Ectodermal cell (in vitro differentiated cells): ENCODE results near the gene MICAL2.

Source experiments
- H3K27ac ChIP-seq: 2 replicates; pipeline ENCODE4 v1.7.0; 2013; ENCODE audit warnings: mild to moderate bottlenecking, low read depth, low read length; ENCODE audit not compliant: insufficient read depth, poor library complexity, severe bottlenecking
- H3K27me3 ChIP-seq: 2 replicates; pipeline ENCODE4 v1.7.0; 2013; ENCODE audit warnings: mild to moderate bottlenecking, low read length; ENCODE audit not compliant: insufficient read depth, control insufficient read depth, poor library complexity, severe bottlenecking
- H3K36me3 ChIP-seq: one replicate; pipeline ENCODE4 v1.7.0; 2013; ENCODE audit warnings: low read length; ENCODE audit not compliant: control insufficient read depth, insufficient read depth
- H3K4me1 ChIP-seq: one replicate; pipeline ENCODE4 v1.7.0; 2013; ENCODE audit warnings: low read length; ENCODE audit not compliant: control insufficient read depth, insufficient read depth
- H3K4me3 ChIP-seq: 2 replicates; pipeline ENCODE4 v1.7.0; 2013; ENCODE audit warnings: low read depth, low read length, control low read depth; ENCODE audit not compliant: insufficient read depth
- H3K9me3 ChIP-seq: 2 replicates; pipeline ENCODE4 v1.7.0; 2013; ENCODE audit warnings: mild to moderate bottlenecking, low read length, moderate library complexity; ENCODE audit not compliant: control insufficient read depth
- WGBS, 2 experiments: methylation state at CpG; one replicate each; pipeline ENCODE4 v1.1.7; 2013; ENCODE audit warnings: missing lambda C conversion rate in 2 of 2; 5-methylcytosine and 5-hydroxymethylcytosine counted together

The MICAL2 gene

DNA sequence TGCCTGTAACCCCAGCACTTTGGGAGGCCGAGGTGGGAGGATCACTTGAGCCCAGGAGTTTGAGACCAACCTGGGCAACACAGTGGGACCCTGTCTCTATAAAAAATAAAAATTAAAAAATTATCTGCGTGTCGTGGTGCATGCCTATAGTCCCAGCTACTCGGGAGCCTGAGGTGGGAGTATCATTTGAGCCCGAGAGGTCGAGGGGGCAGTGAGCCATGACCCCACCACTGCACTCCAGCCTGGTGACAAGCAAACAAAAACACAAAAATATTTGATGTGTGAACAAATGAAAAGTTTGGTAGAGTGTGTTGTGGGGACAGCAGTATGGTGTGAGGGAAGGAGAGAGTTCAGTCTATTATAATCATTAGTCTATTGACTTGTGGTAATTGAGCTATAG lies 176.2 kb downstream of the MICAL2 start:
- no peaks in the 10 kb centered on the region for H3K9me3 ChIP-seq
- no peak overlapping the region for H3K27ac ChIP-seq
- 91 to 96% methylated on average over 6 of the region's 6 CpGs for WGBS, 2 experiments
- peaks cover 9% of the 10 kb centered on the region for H3K4me1 ChIP-seq
- H3K27me3 ChIP-seq, result no peaks in the 10 kb centered on the region
- no peak overlapping the region for H3K4me3 ChIP-seq
- H3K36me3 ChIP-seq, result no peaks in the 10 kb centered on the region

DNA sequence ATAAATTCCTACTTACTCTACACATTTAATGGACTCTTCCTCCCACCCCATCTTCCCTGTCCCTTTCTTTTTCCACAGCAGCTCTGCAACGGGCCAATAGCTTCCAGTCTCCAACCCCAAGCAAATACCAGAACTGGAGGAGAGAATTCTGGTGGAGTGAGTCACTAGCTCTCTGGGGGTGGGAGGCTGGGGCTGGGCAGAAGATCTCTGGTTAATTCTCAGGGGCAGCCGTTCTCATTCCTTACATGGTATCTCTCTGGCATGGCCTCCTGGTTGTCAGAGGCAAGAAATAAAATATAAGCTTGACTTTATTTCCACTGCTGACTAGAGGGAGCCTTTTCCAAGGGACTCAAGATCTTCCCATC lies 176.6 kb downstream of the MICAL2 start:
- Histone ChIP-seq H3K36me3 (no peaks in the 10 kb centered on the region), H3K27ac (no peak overlapping the region), H3K4me1 (peaks cover 9% of the 10 kb centered on the region), H3K9me3 (no peaks in the 10 kb centered on the region), H3K4me3 (no peak overlapping the region), H3K27me3 (no peaks in the 10 kb centered on the region)
- WGBS, 2 experiments, result 42 to 52% methylated on average over 2 of the region's 2 CpGs

DNA sequence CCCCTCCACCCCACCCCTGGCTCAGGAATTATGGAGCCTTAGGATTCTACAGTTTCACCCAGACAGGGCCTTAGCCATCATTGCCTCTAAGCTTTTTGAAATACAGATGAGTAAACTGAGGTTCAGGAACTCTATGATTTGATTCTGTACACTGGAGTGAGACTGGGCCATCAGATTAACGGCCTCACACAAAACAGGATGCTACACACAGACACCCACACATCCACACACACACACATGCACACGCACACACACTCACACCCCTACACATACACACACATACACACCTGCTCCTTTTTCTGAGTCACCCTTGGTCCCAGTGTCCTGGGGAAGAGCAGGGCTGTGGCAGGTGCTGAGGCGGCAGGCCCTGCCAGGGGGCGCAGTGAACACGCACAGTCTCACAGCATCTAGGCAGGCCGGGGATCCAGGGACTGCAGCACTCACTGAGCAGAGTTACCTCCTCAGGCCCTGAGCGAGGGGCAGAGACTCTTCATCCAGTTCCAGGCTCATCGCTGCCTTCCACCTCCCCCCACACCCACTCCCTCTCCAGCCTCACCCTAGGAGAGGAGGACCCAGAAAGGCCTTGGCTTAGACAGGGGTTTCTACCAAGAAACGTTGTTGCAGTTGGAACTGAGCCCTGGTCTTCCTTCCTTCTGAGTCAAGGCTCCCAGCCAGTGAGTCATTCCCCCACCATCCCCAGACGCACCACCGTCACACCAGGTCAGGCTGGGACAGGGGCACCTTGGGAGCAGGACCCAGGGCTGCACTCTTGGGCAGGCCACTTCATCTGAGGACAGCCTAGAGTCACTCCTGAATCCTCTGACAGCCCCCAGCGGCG lies 177.2 kb downstream of the MICAL2 start:
- H3K9me3 ChIP-seq, result no peaks in the 10 kb centered on the region
- H3K4me1 ChIP-seq, result peaks cover 9% of the 10 kb centered on the region
- H3K27ac ChIP-seq, result no peak overlapping the region
- no peak overlapping the region for H3K4me3 ChIP-seq
- 51 to 58% methylated on average over 13 of the region's 13 CpGs for WGBS, 2 experiments
- no peaks in the 10 kb centered on the region for H3K36me3 ChIP-seq
- no peaks in the 10 kb centered on the region for H3K27me3 ChIP-seq

DNA sequence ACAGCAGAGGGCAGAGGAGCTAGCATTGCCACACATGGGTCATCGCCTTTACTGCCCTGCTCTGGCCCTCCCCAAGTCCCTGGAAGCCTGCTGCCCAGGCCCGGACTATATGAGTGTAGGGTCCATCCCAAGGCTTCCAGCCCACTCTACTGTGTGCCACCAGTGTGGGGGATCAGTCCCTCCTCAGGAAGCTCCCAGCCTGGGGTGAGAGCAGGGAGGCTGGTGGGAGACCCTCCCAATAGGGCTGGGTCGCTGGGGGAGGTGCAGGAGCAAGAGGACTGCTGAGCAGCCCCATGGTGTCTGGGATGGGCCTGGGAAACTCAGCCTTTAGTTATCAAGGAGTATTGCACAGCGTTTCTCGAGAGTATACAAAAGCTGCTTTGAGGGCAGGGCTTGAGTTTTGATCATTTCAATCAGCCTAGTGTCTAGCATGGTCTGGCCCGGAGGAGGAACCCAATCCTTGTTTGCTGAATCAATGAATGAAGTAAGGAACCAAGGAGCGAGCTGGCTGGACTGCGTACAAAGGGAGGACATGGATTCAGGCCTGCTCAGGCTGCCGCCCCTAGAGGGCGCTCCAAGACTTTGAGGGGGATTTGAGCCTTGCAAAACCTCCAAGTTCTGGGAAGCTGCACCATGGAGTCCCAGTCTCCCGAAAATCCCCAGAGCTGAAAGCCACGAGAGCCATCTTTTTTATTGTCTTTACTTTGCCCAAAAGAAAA lies 178.0 kb downstream of the MICAL2 start:
- Histone ChIP-seq H3K36me3 (no peaks in the 10 kb centered on the region), H3K4me3 (no peak overlapping the region), H3K27me3 (no peaks in the 10 kb centered on the region), H3K27ac (no peak overlapping the region), H3K9me3 (no peaks in the 10 kb centered on the region), H3K4me1 (peaks cover 9% of the 10 kb centered on the region)
- 42 to 46% methylated on average over 12 of the region's 12 CpGs for WGBS, 2 experiments

DNA sequence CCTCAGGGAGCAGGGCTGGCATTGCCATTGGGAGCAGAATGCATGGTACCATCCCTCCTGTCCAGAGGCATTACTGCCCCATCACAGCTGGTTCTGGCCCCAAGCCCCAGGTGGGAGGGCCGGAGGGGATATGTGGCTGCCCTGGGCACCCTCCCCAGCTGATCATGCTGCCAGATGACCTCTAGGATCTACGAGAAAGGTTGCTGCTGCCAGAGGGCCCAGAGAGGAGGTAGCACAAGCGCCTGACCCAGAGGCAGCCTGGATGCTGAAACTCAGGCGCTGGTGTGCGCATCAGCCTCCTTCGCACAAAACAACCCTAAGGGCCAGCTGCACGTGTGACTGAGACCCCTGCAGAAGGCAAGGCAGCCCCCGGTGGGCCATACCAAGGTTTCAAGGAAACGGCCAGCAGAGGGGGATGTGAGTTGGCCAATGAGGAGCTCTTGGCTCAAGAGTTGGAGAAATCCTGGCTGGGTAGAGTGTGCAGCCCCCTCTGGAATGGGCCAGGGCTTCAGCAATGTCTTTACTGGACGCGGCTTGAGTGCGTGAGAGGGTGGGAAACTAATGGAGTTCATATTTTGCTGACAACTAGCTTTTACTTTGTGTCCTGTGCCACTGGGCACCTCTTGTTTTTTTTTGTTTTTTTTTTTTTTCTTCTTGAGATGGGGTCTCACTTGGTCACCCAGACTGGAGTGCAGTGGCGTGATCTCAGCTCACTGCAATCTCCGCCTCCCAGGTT lies 178.7 kb downstream of the MICAL2 start:
- WGBS, 2 experiments, result 90% methylated on average over 14 of the region's 14 CpGs
- H3K4me1 ChIP-seq, result peaks cover 9% of the 10 kb centered on the region
- no peak overlapping the region for H3K27ac ChIP-seq
- H3K36me3 ChIP-seq, result no peaks in the 10 kb centered on the region
- no peak overlapping the region for H3K4me3 ChIP-seq
- no peaks in the 10 kb centered on the region for H3K27me3 ChIP-seq
- H3K9me3 ChIP-seq, result no peaks in the 10 kb centered on the region

DNA sequence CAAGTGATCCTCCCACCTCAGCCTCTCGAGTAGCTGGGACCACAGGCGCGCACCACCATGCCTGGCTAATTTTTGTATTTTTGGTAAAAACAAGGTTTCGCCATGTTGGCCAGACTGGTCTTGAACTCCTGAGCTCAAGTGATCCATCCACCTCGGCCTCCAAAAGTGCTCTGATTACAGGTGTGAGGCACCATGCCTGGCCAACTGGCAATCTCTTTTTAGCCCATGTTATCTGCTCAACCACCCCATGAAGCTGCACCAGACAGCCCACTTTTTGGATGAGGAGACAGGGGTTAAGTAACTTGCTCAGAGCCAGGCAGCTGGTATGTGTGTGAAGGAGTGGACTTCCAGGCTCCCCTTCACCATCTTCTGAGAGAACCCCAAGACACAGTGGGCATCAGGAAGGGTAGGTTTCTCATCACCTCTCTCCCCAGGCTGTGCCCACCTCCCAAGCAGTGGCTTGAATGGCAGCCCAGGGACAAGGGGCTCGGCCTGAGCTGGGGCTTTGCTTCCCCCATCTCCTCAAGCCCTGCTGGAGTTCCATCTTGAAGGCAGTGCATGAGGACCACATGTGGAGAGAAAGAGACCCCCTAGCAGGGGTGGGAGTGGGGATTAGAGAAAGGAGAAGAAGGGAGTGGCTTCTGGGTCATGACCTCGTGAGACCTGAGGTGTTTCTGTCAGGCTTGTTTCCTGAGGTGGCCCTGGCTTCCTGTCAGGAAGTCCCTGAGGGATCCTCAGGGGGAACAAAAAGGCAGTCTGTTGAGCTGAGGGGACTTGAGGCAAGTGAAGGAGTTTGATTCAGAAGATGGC lies 179.5 kb downstream of the MICAL2 start:
- H3K4me1 ChIP-seq, result peaks cover 9% of the 10 kb centered on the region
- no peak overlapping the region for H3K4me3 ChIP-seq
- no peaks in the 10 kb centered on the region for H3K9me3 ChIP-seq
- no peaks in the 10 kb centered on the region for H3K36me3 ChIP-seq
- WGBS, 2 experiments, result 90 to 91% methylated on average over 7 of the region's 7 CpGs
- no peak overlapping the region for H3K27ac ChIP-seq
- no peaks in the 10 kb centered on the region for H3K27me3 ChIP-seq

DNA sequence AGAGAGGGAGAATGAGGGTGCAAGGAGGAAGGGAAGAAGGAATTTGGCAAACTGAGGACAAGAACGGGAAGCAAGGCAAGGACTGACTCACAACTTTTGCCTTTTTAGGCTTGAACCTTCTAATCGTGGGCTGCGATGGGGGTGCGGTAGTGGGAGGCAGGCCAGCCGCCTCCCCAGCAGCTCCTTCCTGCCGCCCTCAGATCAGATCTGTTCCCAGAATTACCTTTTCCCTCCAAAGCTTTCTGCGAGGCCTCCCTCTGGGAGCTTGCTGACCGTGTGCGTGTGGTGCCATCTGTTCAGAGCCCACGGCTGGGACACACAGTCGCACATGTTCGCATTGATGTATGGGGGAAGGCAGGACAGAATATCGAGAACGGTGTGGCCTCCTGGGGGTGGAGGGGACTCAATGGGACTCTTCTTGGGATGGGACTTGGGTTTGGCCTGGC lies 180.1 kb downstream of the MICAL2 start:
- no peaks in the 10 kb centered on the region for H3K36me3 ChIP-seq
- no peaks in the 10 kb centered on the region for H3K9me3 ChIP-seq
- H3K4me1 ChIP-seq, result peaks cover 9% of the 10 kb centered on the region
- no peaks in the 10 kb centered on the region for H3K27me3 ChIP-seq
- no peak overlapping the region for H3K4me3 ChIP-seq
- no peak overlapping the region for H3K27ac ChIP-seq
- 89 to 92% methylated on average over 14 of the region's 14 CpGs for WGBS, 2 experiments

GRCh38 chr11:12291313-12291712 lies 180.9 kb downstream of the MICAL2 start:
- Histone ChIP-seq H3K27ac (no peak overlapping the region), H3K27me3 (no peaks in the 10 kb centered on the region), H3K4me3 (no peak overlapping the region), H3K9me3 (no peaks in the 10 kb centered on the region), H3K4me1 (peaks cover 9% of the 10 kb centered on the region), H3K36me3 (no peaks in the 10 kb centered on the region)
- WGBS, 2 experiments, result 91 to 92% methylated on average over 4 of the region's 4 CpGs

DNA sequence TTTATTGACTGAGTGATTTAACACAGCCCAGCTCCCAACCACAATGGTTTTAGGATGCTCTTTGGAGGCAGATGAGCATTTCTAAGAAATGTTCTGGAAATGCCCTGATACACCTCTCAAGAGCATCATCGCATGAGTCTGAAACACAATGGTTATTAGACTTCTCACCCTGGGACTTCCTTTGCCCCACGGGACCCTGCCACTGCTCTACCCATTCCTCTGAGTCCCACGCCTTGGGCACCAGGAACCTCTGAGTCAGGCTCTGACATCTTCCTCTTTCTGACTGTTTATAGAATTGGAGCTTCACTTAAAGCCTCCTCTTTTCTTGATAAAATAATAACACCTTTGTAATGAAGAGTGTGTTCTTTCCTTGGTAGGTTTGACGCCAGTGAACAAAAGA lies 181.4 kb downstream of the MICAL2 start:
- Histone ChIP-seq H3K4me3 (no peak overlapping the region), H3K36me3 (no peaks in the 10 kb centered on the region), H3K27ac (no peak overlapping the region), H3K4me1 (peaks cover 9% of the 10 kb centered on the region), H3K9me3 (no peaks in the 10 kb centered on the region), H3K27me3 (no peaks in the 10 kb centered on the region)
- 91 to 94% methylated on average over 4 of the region's 4 CpGs for WGBS, 2 experiments
